GM21367 (cell line): ENCODE data around the gene TFB1M.
"Not testable (repeated sequence)": the region's sequence is repeated elsewhere in the genome, so short reads cannot be mapped to it uniquely, and the experiment has no call there.

Experiments
- ATAC-seq: cut with Tn5 transposase; IDR thresholded peaks from one replicate; pipeline ENCODE4 v1.9.1; 2021; ENCODE audit not compliant: unreplicated experiment

The TFB1M gene

GRCh38 chr6:155244434-155244833 is 69.8 kb downstream of the TFB1M start:
- no peak for ATAC-seq

GRCh38 chr6:155241966-155242365 is 72.3 kb downstream of the TFB1M start:
- no peak for ATAC-seq

- ATAC-seq: no peak
These were observed 73.2 kb downstream of the TFB1M start for GRCh38 chr6:155240905-155241600.

- ATAC-seq: no peak
These were observed 76.7 kb downstream of the TFB1M start for GRCh38 chr6:155237613-155238012.

- ATAC-seq: no peak
These were observed 79.2 kb downstream of the TFB1M start for GRCh38 chr6:155235087-155235486.

GRCh38 chr6:155234687-155235086 is 79.6 kb downstream of the TFB1M start:
- no peak for ATAC-seq

GRCh38 chr6:155234167-155234566 is 80.1 kb downstream of the TFB1M start:
- no peak for ATAC-seq

- ATAC-seq: no peak
These were observed 81.4 kb downstream of the TFB1M start for GRCh38 chr6:155232848-155233247.

GRCh38 chr6:155230975-155231374 is 83.3 kb downstream of the TFB1M start:
- not testable (repeated sequence) for ATAC-seq

GRCh38 chr6:155228546-155229166 is 85.6 kb downstream of the TFB1M start:
- ATAC-seq: no peak

- ATAC-seq: no peak
These were observed 87.2 kb downstream of the TFB1M start for GRCh38 chr6:155227046-155227445.

GRCh38 chr6:155224618-155225017 is 89.7 kb downstream of the TFB1M start:
- no peak for ATAC-seq

- ATAC-seq: peak; percentile 98
These were observed 90.4 kb downstream of the TFB1M start for GRCh38 chr6:155223646-155224451.

GRCh38 chr6:155222506-155222905 is 91.8 kb downstream of the TFB1M start:
- no peak for ATAC-seq

GRCh38 chr6:155221086-155221485 is 93.2 kb downstream of the TFB1M start:
- ATAC-seq: no peak

GRCh38 chr6:155219858-155220301 is 94.4 kb downstream of the TFB1M start:
- ATAC-seq: no peak

GRCh38 chr6:155219299-155219698 is 95.0 kb downstream of the TFB1M start:
- no peak for ATAC-seq

GRCh38 chr6:155218711-155219110 is 95.6 kb downstream of the TFB1M start:
- not testable (repeated sequence) for ATAC-seq

GRCh38 chr6:155216312-155217046 is 97.8 kb downstream of the TFB1M start:
- no peak for ATAC-seq

GRCh38 chr6:155215906-155216305 is 98.4 kb downstream of the TFB1M start:
- no peak for ATAC-seq
